22Rv1 (cell line): ENCODE results near the gene EDEM1.

Experiments
- ZFX ChIP-seq: fragments of 450-650 bp; IDR thresholded peaks from 2 replicates; pipeline ENCODE4 v1.6.1; 2017; ENCODE audit warnings: antibody characterized with exemption, borderline replicate concordance
- TF ChIP-seq, protein P1 (sequence below): fragments of 450-650 bp; IDR thresholded peaks from 2 replicates; pipeline ENCODE4 v1.5.1; 2017; ENCODE audit warnings: mild to moderate bottlenecking

DNA sequence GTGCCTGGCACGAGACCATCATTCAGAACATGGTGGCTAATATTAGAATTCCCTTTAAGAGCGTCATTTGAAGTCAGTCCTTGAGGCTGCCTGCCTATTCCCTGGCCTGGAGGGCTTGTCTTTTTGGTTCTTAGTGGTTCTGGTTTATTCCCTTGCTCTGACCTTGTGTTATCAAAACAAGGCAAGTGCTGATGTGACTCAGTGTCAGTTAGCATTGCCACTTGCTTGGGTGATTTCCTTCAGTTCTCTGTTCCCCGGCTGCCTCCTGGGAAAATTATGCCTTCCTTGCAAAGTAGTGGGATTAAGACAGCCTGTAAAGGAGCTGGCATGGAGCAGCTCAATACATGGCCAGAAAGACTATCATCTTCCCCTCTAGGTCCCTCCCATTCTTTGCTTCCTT, 64.6 kb downstream of the EDEM1 start:
- TF ChIP-seq, protein P1, sequence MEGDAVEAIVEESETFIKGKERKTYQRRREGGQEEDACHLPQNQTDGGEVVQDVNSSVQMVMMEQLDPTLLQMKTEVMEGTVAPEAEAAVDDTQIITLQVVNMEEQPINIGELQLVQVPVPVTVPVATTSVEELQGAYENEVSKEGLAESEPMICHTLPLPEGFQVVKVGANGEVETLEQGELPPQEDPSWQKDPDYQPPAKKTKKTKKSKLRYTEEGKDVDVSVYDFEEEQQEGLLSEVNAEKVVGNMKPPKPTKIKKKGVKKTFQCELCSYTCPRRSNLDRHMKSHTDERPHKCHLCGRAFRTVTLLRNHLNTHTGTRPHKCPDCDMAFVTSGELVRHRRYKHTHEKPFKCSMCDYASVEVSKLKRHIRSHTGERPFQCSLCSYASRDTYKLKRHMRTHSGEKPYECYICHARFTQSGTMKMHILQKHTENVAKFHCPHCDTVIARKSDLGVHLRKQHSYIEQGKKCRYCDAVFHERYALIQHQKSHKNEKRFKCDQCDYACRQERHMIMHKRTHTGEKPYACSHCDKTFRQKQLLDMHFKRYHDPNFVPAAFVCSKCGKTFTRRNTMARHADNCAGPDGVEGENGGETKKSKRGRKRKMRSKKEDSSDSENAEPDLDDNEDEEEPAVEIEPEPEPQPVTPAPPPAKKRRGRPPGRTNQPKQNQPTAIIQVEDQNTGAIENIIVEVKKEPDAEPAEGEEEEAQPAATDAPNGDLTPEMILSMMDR: no peak
- no peak for TF ChIP-seq ZFX
